ENCODE measurements around the gene CRELD1. TPM values are rescaled to one million over a fixed set of nuclear protein-coding genes. Genes with fewer than 3 reads are reported as not detected.

Gene CRELD1
- polyA plus RNA-seq, 3 donors: 16.1 to 23.4 (median 19.2) TPM

- peak overlapping the region; percentile 89 to 98 (median 97) for H3K27ac Mint-ChIP-seq
- intact Hi-C loops (cut with micrococcal nuclease): loop anchor here (5.0 to 10.0 kb wide), 2 partner anchors 48 to 50 kb away; partner anchors contain the start of gene FANCD2 (in 2 of the 2)
- peak overlapping the region; percentile 14 for H3K4me2 ChIP-seq (replicated peaks; ENCODE audit: extremely low read depth, low read length, poor library complexity, severe bottlenecking)
- peaks cover 33 to 69% of the 10 kb centered on the region in 2 donors for H3K36me3 ChIP-seq (replicated peaks in 1 of 2; ENCODE audit: control insufficient read depth in 1 of 2, insufficient read depth in 2 of 2, low read length in 2 of 2)
- H3K27ac ChIP-seq (ENCODE audit: low read depth in 1 of 2, low read length in 2 of 2): peak overlapping the region; percentile 65 to 81
- H3K4me3 Mint-ChIP-seq: peak overlapping the region; percentile 1 to 26
- no peaks in the 10 kb centered on the region for H3K9me3 ChIP-seq (replicated peaks in 1 of 2; ENCODE audit: control insufficient read depth in 1 of 2, insufficient read depth in 1 of 2, low read length in 2 of 2)
- TF ChIP-seq CTCF (IDR thresholded peaks at IDR 0.05): no peak
- H2AFZ ChIP-seq (ENCODE audit: insufficient read depth, low read depth, low read length, poor library complexity, severe bottlenecking): no peak overlapping the region
- peak overlapping the region in 1 of 3 experiments; percentile 1 for H3K4me3 ChIP-seq (replicated peaks in 1 of 3; ENCODE audit: low read depth in 2 of 3, low read length in 3 of 3)
- H3K4me1 ChIP-seq (ENCODE audit: control insufficient read depth in 1 of 2, insufficient read depth in 2 of 2, low read length in 2 of 2): peaks cover 35 to 44% of the 10 kb centered on the region in 2 donors
- peaks cover 38% of the 10 kb centered on the region for H3K4me1 Mint-ChIP-seq
- H3K36me3 Mint-ChIP-seq: peaks cover 49 to 83% of the 10 kb centered on the region in 2 donors
- no peaks in the 10 kb centered on the region for H3K27me3 ChIP-seq (ENCODE audit: control insufficient read depth in 2 of 2, insufficient read depth in 2 of 2, low read length in 2 of 2)
- WGBS (ENCODE audit: insufficient coverage): 17% methylated on average over 2 of the region's 7 CpGs
- H4K20me1 ChIP-seq (ENCODE audit: insufficient read depth, low read length): peaks cover 8% of the 10 kb centered on the region
- no peaks in the 10 kb centered on the region for H3K27me3 Mint-ChIP-seq (ENCODE audit: low read depth in 3 of 3)
- DNase-seq: peak; percentile 89 to 97 (median 96)
- H3K9me3 Mint-ChIP-seq: no peaks in the 10 kb centered on the region
- peaks cover 40% of the 10 kb centered on the region for H3K79me2 ChIP-seq (ENCODE audit: insufficient read depth, low read length)
- H3K9ac ChIP-seq (ENCODE audit: insufficient read depth, low read length, poor library complexity, severe bottlenecking): peak overlapping the region; percentile 6
Observed at GRCh38 chr3:9976721-9977709, 43.4 kb downstream of the CRELD1 start.

DNA sequence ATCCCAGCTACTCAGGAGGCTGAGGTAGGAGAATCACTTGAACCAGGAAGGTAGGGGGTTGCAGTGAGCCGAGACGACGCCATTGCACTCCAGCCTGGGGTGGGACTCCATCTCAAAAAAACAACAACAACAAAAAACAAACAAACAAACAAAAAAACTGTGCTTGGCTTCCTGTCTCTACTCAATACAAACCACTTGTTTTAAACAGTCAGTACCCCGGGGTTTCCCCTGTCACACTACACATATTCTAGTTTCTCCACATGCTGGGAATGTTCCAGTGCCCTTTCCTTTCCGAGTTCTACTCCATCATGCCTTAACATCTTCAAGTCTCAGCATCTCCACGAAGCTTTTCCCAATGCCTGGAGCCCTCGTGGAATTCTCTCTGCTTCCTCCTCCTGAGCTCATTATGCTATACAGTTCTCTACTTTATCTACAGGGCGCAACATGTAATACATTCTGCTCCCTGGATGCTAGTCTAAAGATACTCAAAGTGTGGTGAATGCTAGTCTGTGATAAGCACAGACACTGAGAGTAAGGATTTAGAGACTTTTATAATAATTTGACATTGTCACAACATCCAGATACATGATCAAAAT is 45.2 kb downstream of the CRELD1 start:
- 96% methylated on average over 3 of the region's 8 CpGs for WGBS (ENCODE audit: insufficient coverage)
- Mint-ChIP-seq H3K27me3 (ENCODE audit: low read depth in 3 of 3) (no peaks in the 10 kb centered on the region), H3K4me1 (peaks cover 41% of the 10 kb centered on the region), H3K4me3 (no peak overlapping the region), H3K9me3 (no peaks in the 10 kb centered on the region), H3K36me3 (peaks cover 35 to 71% of the 10 kb centered on the region in 2 donors), H3K27ac (peak overlapping the region; percentile 39 to 92 (median 81))
- Histone ChIP-seq H3K4me3 (replicated peaks in 1 of 3; ENCODE audit: low read depth in 2 of 3, low read length in 3 of 3) (no peak overlapping the region), H3K4me2 (replicated peaks; ENCODE audit: extremely low read depth, low read length, poor library complexity, severe bottlenecking) (no peak overlapping the region), H4K20me1 (ENCODE audit: insufficient read depth, low read length) (peaks cover 14% of the 10 kb centered on the region), H3K79me2 (ENCODE audit: insufficient read depth, low read length) (peaks cover 56% of the 10 kb centered on the region), H3K27ac (ENCODE audit: low read depth in 1 of 2, low read length in 2 of 2) (peak overlapping the region; percentile 65 to 78), H3K36me3 (replicated peaks in 1 of 2; ENCODE audit: control insufficient read depth in 1 of 2, insufficient read depth in 2 of 2, low read length in 2 of 2) (peaks cover 27 to 66% of the 10 kb centered on the region in 2 donors), H3K9me3 (replicated peaks in 1 of 2; ENCODE audit: control insufficient read depth in 1 of 2, insufficient read depth in 1 of 2, low read length in 2 of 2) (no peaks in the 10 kb centered on the region), H3K27me3 (ENCODE audit: control insufficient read depth in 2 of 2, insufficient read depth in 2 of 2, low read length in 2 of 2) (no peaks in the 10 kb centered on the region), H2AFZ (ENCODE audit: insufficient read depth, low read depth, low read length, poor library complexity, severe bottlenecking) (no peak overlapping the region), H3K4me1 (ENCODE audit: control insufficient read depth in 1 of 2, insufficient read depth in 2 of 2, low read length in 2 of 2) (peaks cover 35 to 44% of the 10 kb centered on the region in 2 donors), H3K9ac (ENCODE audit: insufficient read depth, low read length, poor library complexity, severe bottlenecking) (no peak overlapping the region)
- intact Hi-C loops (cut with micrococcal nuclease): loop anchor here (5.0 to 10.0 kb wide), 2 partner anchors 46 to 48 kb away; partner anchors contain the start of gene FANCD2 (in 2 of the 2)
- no peak for DNase-seq
- no peak for TF ChIP-seq CTCF (IDR thresholded peaks at IDR 0.05)
